ENCODE data around the gene GDF9.
A peak's percentile ranks its signal among the peaks of the same experiment; 100 is the strongest.

GDF9 gene, protein sequence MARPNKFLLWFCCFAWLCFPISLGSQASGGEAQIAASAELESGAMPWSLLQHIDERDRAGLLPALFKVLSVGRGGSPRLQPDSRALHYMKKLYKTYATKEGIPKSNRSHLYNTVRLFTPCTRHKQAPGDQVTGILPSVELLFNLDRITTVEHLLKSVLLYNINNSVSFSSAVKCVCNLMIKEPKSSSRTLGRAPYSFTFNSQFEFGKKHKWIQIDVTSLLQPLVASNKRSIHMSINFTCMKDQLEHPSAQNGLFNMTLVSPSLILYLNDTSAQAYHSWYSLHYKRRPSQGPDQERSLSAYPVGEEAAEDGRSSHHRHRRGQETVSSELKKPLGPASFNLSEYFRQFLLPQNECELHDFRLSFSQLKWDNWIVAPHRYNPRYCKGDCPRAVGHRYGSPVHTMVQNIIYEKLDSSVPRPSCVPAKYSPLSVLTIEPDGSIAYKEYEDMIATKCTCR

DNA sequence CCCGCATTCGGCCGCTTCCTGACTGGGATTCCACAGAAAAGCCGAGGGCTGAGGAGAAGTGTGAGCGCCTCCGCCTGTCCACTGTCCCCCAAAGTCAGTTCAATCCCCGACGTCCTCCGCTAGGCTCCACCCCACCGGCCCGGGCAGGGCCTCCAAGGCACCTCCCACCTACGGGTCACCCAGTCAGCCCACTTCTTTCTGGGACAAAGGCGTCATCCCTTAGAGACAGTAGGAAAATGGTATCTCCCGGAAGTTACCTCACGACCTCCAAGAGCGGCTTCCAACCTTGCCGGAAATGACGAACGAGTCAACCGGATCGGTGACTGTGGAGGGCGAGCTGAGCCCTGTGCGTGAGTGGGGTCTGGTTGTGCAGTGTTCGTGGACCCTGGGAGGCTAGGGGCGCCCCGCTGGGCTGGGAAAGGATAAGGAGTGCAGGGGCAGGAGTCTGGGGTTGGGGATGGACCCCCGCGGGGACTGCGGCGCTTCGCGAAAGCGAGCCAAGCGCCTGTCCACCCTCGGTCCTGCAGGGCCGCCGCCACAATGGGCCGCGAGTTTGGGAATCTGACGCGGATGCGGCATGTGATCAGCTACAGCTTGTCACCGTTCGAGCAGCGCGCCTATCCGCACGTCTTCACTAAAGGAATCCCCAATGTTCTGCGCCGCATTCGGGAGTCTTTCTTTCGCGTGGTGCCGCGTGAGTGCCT is at the start of gene GDF9, which contains the start of gene UQCRQ:
Gene GDF9 (minus strand): TSS at position 128 of the 704 bp plus-strand sequence. CDS start 1,936 bp downstream, outside the sequence.
Gene UQCRQ (plus strand): TSS at position 301 of the 704 bp plus-strand sequence. CDS start 240 bp downstream, at position 541.
- H3K4me1 ChIP-seq (ENCODE audit: control insufficient read depth, insufficient read depth, low read length) = peaks cover 7% of the 10 kb centered on the region
- H3K27me3 ChIP-seq (ENCODE audit: control insufficient read depth, insufficient read depth, low read length) = no peaks in the 10 kb centered on the region

DNA sequence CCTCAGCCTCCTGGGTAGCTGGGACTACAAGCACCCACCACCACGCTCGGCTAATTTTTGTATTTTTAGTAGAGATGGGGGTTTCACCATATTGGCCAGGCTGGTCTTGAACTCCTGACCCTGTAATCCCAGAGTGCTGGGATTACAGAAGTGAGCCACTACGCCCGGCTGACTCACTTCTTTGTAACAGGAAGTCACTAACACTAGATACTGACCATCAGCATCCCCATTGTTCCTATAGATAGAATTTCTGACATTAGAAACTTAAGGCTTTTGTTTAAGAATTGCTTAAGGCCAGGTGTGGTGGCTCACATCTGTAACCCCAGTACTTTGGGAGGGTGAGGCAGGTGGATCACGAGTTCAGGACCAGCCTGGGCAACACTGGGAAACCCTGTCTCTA is 49.4 kb upstream of the GDF9 start:
- Histone ChIP-seq H3K4me3 (ENCODE audit: low read length) (no peak overlapping the region), H3K27ac (ENCODE audit: low read depth, low read length) (no peak overlapping the region), H3K4me1 (ENCODE audit: control insufficient read depth, insufficient read depth, low read length) (no peaks in the 10 kb centered on the region), H3K9ac (ENCODE audit: low read length) (no peak overlapping the region), H3K27me3 (ENCODE audit: control insufficient read depth, insufficient read depth, low read length) (no peaks in the 10 kb centered on the region), H3K36me3 (ENCODE audit: control insufficient read depth, insufficient read depth, low read length) (peaks cover 7% of the 10 kb centered on the region)

More for the DNA sequence above, at the start of gene GDF9, which contains the start of gene UQCRQ:
- peak within 1 kb of the TSS; percentile 93 for H3K4me3 ChIP-seq (ENCODE audit: low read length)
- peaks cover 12% of the 10 kb centered on the region for H3K36me3 ChIP-seq (ENCODE audit: control insufficient read depth, insufficient read depth, low read length)
- H3K27ac ChIP-seq (ENCODE audit: low read depth, low read length) = peak within 1 kb of the TSS; percentile 95
- H3K9ac ChIP-seq (ENCODE audit: low read length) = peak within 1 kb of the TSS; percentile 74

DNA sequence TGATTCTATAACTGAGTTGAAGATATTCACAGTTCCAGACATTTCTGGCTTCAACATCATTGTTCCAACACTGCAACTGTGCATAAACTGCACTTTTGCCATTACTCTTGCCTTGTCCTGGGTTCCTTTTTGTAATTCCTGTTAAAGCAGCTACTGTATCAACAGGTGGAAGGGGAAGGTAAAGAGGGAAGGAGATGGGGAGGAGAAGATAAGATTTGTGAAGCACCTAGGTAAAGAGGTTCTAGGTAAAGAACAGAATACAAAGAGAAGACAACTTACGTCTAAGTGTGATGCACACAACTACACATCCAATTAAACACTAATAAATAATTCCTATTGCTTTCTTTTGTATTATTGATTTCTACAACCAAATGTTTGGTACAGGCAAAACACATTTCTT is 43.4 kb upstream of the GDF9 start:
- no peaks in the 10 kb centered on the region for H3K4me1 ChIP-seq (ENCODE audit: control insufficient read depth, insufficient read depth, low read length)
- no peak overlapping the region for H3K9ac ChIP-seq (ENCODE audit: low read length)
- no peak overlapping the region for H3K4me3 ChIP-seq (ENCODE audit: low read length)
- H3K36me3 ChIP-seq (ENCODE audit: control insufficient read depth, insufficient read depth, low read length) = peaks cover 8% of the 10 kb centered on the region
- H3K27ac ChIP-seq (ENCODE audit: low read depth, low read length) = no peak overlapping the region
- no peaks in the 10 kb centered on the region for H3K27me3 ChIP-seq (ENCODE audit: control insufficient read depth, insufficient read depth, low read length)

DNA sequence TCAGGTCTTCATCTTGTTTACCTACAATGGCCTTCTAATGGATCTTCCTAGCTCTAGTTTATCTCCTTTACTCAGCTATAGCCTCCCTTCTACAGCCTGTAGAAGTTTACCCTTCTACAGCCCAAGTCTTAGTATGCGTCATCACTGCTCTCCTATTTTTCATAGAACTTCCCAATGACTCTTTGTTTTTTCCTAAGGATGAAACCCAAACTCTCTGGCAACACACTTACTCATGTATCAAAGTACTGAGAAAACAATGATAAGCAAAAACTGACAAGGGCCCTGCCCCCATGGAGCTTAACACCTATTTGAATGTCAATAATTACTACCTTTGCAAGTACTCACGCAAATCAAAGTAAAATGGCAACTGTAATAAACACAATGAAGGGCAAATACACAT is 40.9 kb upstream of the GDF9 start:
- H3K27ac ChIP-seq (ENCODE audit: low read depth, low read length) = no peak overlapping the region
- H3K36me3 ChIP-seq (ENCODE audit: control insufficient read depth, insufficient read depth, low read length) = peaks cover 7% of the 10 kb centered on the region
- H3K4me1 ChIP-seq (ENCODE audit: control insufficient read depth, insufficient read depth, low read length) = no peaks in the 10 kb centered on the region
- no peak overlapping the region for H3K9ac ChIP-seq (ENCODE audit: low read length)
- H3K27me3 ChIP-seq (ENCODE audit: control insufficient read depth, insufficient read depth, low read length) = no peaks in the 10 kb centered on the region
- no peak overlapping the region for H3K4me3 ChIP-seq (ENCODE audit: low read length)

DNA sequence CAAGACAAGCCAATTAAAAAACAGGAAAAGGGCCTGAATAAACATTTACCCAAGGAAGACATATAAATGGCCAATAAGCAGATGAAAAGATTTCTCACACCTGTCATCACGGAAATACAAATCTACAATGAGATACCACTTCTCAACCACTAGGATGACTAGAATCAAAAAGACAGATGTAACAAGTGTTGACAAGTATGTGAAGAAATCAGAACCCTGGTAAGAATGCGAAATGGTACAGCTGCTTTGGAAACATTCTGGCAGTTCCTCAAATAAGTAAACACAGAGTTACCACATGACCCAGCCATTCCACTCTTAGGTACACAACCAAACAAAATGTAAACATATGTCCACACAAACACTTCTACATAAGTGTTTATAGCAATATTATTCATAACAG is 39.7 kb upstream of the GDF9 start:
- peaks cover 10% of the 10 kb centered on the region for H3K36me3 ChIP-seq (ENCODE audit: control insufficient read depth, insufficient read depth, low read length)
- no peak overlapping the region for H3K4me3 ChIP-seq (ENCODE audit: low read length)
- H3K4me1 ChIP-seq (ENCODE audit: control insufficient read depth, insufficient read depth, low read length) = no peaks in the 10 kb centered on the region
- no peak overlapping the region for H3K27ac ChIP-seq (ENCODE audit: low read depth, low read length)
- no peaks in the 10 kb centered on the region for H3K27me3 ChIP-seq (ENCODE audit: control insufficient read depth, insufficient read depth, low read length)
- H3K9ac ChIP-seq (ENCODE audit: low read length) = no peak overlapping the region

DNA sequence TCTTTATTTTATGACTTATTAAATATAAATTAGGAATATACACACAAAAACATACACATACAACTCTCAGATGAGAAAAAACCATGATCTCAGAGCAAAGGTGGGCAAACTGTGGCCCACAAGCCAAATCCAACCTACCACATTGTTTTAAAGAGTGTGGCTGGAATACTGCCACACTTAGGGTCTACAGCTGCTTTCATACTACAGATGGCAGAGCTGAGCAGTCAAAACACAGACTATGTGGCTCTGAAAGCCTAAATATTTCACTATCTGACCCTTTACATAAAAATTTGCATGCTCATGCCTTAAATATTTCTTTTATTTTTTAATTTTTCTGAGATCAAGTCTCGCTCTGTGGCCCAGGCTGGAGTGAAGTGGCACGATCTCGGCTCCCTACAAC is 35.5 kb upstream of the GDF9 start:
- Histone ChIP-seq H3K4me3 (ENCODE audit: low read length) (no peak overlapping the region), H3K9ac (ENCODE audit: low read length) (no peak overlapping the region), H3K27ac (ENCODE audit: low read depth, low read length) (no peak overlapping the region), H3K27me3 (ENCODE audit: control insufficient read depth, insufficient read depth, low read length) (no peaks in the 10 kb centered on the region), H3K4me1 (ENCODE audit: control insufficient read depth, insufficient read depth, low read length) (no peaks in the 10 kb centered on the region), H3K36me3 (ENCODE audit: control insufficient read depth, insufficient read depth, low read length) (peaks cover 16% of the 10 kb centered on the region)

DNA sequence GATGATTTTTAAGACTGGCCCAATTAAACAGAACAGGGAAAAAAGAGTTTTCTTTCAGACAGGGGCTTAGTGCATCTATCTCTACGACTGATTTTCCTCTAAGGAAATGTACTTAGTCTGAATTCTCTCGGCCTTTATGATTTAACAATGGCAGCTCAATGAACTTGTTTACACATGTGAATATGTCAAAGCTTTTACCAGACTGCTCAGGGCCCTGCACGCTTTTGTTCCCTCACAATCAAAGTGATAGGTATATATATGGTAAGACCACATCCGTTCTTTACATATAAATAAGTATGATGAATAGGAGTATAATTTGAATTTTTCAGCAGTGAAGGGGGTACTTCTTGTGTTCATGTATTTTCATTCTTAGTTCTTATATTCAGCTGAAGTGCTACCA is 34.8 kb upstream of the GDF9 start:
- Histone ChIP-seq H3K27me3 (ENCODE audit: control insufficient read depth, insufficient read depth, low read length) (no peaks in the 10 kb centered on the region), H3K4me1 (ENCODE audit: control insufficient read depth, insufficient read depth, low read length) (no peaks in the 10 kb centered on the region), H3K27ac (ENCODE audit: low read depth, low read length) (no peak overlapping the region), H3K9ac (ENCODE audit: low read length) (no peak overlapping the region), H3K4me3 (ENCODE audit: low read length) (no peak overlapping the region), H3K36me3 (ENCODE audit: control insufficient read depth, insufficient read depth, low read length) (peaks cover 21% of the 10 kb centered on the region)

DNA sequence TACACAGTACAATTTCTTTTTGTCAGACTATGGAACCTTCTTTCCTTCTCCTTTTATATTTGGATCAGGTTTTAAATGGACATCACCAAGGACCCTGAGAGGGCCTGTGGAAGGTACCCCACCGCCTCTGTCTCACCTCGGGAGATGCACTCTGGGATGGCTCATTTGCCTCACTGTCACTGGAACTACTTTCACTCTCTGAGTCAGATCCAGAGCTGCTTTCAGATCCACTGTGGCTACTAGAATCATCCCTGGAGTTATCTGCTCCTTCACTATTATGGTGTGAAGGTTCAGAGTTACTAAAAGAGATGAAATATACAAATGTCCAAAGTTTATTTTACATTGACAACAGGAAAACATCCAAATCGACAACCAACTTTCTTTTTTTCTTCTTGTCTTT is 31.8 kb upstream of the GDF9 start:
- Histone ChIP-seq H3K27ac (ENCODE audit: low read depth, low read length) (no peak overlapping the region), H3K27me3 (ENCODE audit: control insufficient read depth, insufficient read depth, low read length) (no peaks in the 10 kb centered on the region), H3K4me3 (ENCODE audit: low read length) (no peak overlapping the region), H3K36me3 (ENCODE audit: control insufficient read depth, insufficient read depth, low read length) (peaks cover 30% of the 10 kb centered on the region), H3K9ac (ENCODE audit: low read length) (no peak overlapping the region), H3K4me1 (ENCODE audit: control insufficient read depth, insufficient read depth, low read length) (no peaks in the 10 kb centered on the region)

DNA sequence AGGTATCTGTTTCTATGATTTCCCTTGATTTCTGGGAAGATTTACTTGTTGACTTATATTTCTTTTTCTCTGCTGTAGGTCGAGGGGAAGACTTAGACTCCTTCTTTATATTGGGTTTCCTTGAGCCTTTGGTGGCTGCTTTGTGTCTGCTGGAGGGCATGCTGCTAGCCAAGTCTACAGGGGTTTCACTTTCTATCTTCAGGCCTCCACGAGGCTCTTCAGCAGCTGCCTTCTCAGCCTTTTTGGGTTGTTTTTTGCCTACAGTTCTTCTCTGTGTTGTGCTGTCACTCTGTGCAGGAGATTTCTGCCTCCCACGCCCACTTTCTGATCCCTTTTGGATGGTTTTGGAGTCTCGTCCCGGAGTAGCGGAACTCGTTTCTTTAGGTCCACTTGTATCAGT is 30.4 kb upstream of the GDF9 start:
- no peak overlapping the region for H3K4me3 ChIP-seq (ENCODE audit: low read length)
- H3K36me3 ChIP-seq (ENCODE audit: control insufficient read depth, insufficient read depth, low read length) = peaks cover 34% of the 10 kb centered on the region
- H3K9ac ChIP-seq (ENCODE audit: low read length) = no peak overlapping the region
- H3K4me1 ChIP-seq (ENCODE audit: control insufficient read depth, insufficient read depth, low read length) = no peaks in the 10 kb centered on the region
- H3K27ac ChIP-seq (ENCODE audit: low read depth, low read length) = no peak overlapping the region
- no peaks in the 10 kb centered on the region for H3K27me3 ChIP-seq (ENCODE audit: control insufficient read depth, insufficient read depth, low read length)

DNA sequence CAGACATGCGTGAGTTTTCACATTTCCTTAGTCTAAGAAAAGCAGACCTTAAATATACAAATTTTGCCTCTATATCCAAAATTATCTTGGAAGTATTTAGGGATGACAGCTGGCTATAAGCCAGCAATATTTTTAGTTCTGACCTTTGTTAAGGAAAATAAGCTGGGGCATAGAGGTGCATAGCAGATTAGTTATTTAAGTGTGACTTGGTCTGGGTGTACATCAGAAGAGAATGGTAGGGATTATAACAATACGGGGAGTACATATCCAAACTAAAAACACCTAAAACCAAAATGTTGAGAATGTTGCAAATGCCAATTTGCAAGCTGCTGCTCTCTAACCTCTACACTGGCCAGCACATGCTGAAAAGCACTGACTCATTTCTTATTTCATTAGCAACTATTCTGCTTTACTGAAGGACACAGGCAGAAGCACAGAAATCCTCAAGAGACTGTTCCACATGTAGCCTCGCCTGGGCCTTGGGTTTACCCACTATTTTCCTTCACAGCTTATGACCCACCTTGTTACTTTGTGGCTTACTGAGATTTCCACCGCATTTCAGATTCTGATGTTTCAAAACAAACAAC is 29.5 kb upstream of the GDF9 start:
- Histone ChIP-seq H3K27ac (ENCODE audit: low read depth, low read length) (no peak overlapping the region), H3K36me3 (ENCODE audit: control insufficient read depth, insufficient read depth, low read length) (peaks cover 35% of the 10 kb centered on the region), H3K27me3 (ENCODE audit: control insufficient read depth, insufficient read depth, low read length) (no peaks in the 10 kb centered on the region), H3K9ac (ENCODE audit: low read length) (no peak overlapping the region), H3K4me3 (ENCODE audit: low read length) (no peak overlapping the region), H3K4me1 (ENCODE audit: control insufficient read depth, insufficient read depth, low read length) (no peaks in the 10 kb centered on the region)

DNA sequence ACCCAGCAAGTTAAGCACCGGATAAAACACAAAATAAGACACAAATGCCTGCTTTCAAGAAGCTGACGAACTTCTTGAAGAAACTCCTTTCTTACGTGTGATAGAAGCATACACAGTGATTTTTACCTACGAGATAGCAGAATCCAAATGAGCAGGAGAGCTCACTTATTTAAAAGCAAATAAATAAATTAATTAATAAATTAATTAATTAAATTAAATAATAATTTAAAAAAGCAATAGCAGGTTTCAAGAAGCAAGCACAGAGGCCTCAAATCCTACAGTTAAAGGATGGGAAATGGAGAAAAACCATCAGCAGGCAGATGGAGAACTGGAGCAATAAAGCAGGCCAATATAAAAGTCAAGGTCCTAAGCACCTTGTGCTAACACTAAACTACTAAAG is 24.5 kb upstream of the GDF9 start:
- Histone ChIP-seq H3K27ac (ENCODE audit: low read depth, low read length) (no peak overlapping the region), H3K4me3 (ENCODE audit: low read length) (no peak overlapping the region), H3K9ac (ENCODE audit: low read length) (no peak overlapping the region), H3K27me3 (ENCODE audit: control insufficient read depth, insufficient read depth, low read length) (no peaks in the 10 kb centered on the region), H3K4me1 (ENCODE audit: control insufficient read depth, insufficient read depth, low read length) (no peaks in the 10 kb centered on the region), H3K36me3 (ENCODE audit: control insufficient read depth, insufficient read depth, low read length) (peaks cover 30% of the 10 kb centered on the region)

DNA sequence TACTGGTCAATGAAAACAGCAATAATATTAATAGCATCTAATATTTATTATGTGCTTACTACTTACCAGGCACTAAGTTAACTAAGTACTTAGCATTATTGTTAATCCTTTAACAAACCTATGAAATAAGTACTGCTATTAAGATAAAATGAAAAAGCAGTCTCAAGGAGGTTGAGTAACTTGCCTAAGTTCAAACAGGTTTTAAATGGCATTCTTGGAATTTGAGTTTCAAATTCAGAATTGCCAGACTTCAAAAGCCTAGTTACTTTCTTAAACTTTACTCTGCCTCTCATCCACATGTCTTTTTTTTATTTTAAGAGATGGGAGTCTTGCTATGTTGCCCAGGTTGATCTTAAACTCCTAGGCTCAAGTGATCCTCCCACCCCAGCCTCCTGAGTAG is 23.2 kb upstream of the GDF9 start:
- no peak overlapping the region for H3K4me3 ChIP-seq (ENCODE audit: low read length)
- peaks cover 25% of the 10 kb centered on the region for H3K36me3 ChIP-seq (ENCODE audit: control insufficient read depth, insufficient read depth, low read length)
- no peak overlapping the region for H3K27ac ChIP-seq (ENCODE audit: low read depth, low read length)
- H3K27me3 ChIP-seq (ENCODE audit: control insufficient read depth, insufficient read depth, low read length) = no peaks in the 10 kb centered on the region
- no peak overlapping the region for H3K9ac ChIP-seq (ENCODE audit: low read length)
- H3K4me1 ChIP-seq (ENCODE audit: control insufficient read depth, insufficient read depth, low read length) = no peaks in the 10 kb centered on the region

All from rectal smooth muscle tissue (tissue), 1 donor.